Chondrocyte (in vitro differentiated cells): ENCODE measurements around the gene FAM83F. TPM values are rescaled to one million over a fixed set of nuclear protein-coding genes. Genes with fewer than 3 reads are reported as not detected.

ENCODE experiments used
- DNase-seq: peaks from one replicate; pipeline ENCODE4 v3.0.0; 2021; ENCODE audit warnings: mixed read lengths, low spot score
- H3K27ac Mint-ChIP-seq: one replicate; pipeline ENCODE4 v1.8.0; 2021; ENCODE audit warnings: mild to moderate bottlenecking, moderate library complexity, mixed read lengths; ENCODE audit not compliant: unreplicated experiment
- H3K27me3 Mint-ChIP-seq: 2 replicates; pipeline ENCODE4 v1.8.0; 2021; ENCODE audit warnings: low read depth, mixed read lengths
- H3K36me3 Mint-ChIP-seq: 2 replicates; pipeline ENCODE4 v1.8.0; 2021; ENCODE audit warnings: low read depth, mixed read lengths
- H3K4me1 Mint-ChIP-seq: 2 replicates; pipeline ENCODE4 v1.8.0; 2021; ENCODE audit warnings: low read depth, mild to moderate bottlenecking, mixed read lengths
- H3K4me3 Mint-ChIP-seq: one replicate; pipeline ENCODE4 v1.8.0; 2021; ENCODE audit warnings: mild to moderate bottlenecking, moderate library complexity, mixed read lengths; ENCODE audit not compliant: unreplicated experiment
- H3K9me3 Mint-ChIP-seq: 2 replicates; pipeline ENCODE4 v1.8.0; 2021; ENCODE audit warnings: low read depth, mixed read lengths
- CTCF ChIP-seq: fragments of 200-600 bp; sonication (generic); IDR thresholded peaks from 2 replicates; pipeline ENCODE4 v1.5.0; 2021; ENCODE audit warnings: antibody characterized with exemption, mild to moderate bottlenecking, moderate library complexity
- total RNA-seq: library from RNA; stranded (reverse); gene quantifications from 3 replicates; pipeline ENCODE4 v1.2.1, GENCODE V29; 2021

The FAM83F gene
- total RNA-seq, 1 donor from 2014 or later: 0.22 TPM

- Mint-ChIP-seq H3K4me3 (no peak overlapping the region), H3K27me3 (no peaks in the 10 kb centered on the region), H3K27ac (no peak overlapping the region), H3K36me3 (no peaks in the 10 kb centered on the region), H3K9me3 (no peaks in the 10 kb centered on the region), H3K4me1 (no peaks in the 10 kb centered on the region)
- no peak for TF ChIP-seq CTCF
- no peak for DNase-seq
Observed at GRCh38 chr22:40083794-40084193, 89.0 kb downstream of the FAM83F start.

DNA sequence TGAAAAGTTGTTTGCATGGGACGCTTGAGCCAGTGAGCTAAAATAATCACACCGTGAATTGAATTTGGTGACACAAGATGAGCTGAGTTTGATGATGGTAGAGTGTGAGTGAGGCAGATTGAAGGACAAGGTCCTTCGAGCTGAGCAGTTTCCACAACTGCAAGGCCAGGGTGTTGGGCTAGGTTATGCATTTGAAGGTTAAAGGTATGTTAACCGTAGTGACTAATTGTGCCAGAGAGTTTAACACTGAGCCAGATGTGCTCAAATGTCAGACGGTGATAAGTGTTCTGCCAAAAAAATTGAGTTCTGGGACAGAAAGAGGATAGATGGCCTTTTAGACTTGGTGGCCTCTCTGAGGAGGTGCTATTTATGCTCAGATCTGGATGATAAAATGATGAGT lies 89.5 kb downstream of the FAM83F start:
- TF ChIP-seq CTCF: no peak
- H3K27me3 Mint-ChIP-seq: no peaks in the 10 kb centered on the region
- DNase-seq: no peak
- H3K4me1 Mint-ChIP-seq: no peaks in the 10 kb centered on the region
- H3K9me3 Mint-ChIP-seq: no peaks in the 10 kb centered on the region
- H3K27ac Mint-ChIP-seq: no peak overlapping the region
- no peaks in the 10 kb centered on the region for H3K36me3 Mint-ChIP-seq
- no peak overlapping the region for H3K4me3 Mint-ChIP-seq

GRCh38 chr22:40088818-40089217 lies 94.1 kb downstream of the FAM83F start:
- H3K36me3 Mint-ChIP-seq: peaks cover 2% of the 10 kb centered on the region
- H3K27ac Mint-ChIP-seq: no peak overlapping the region
- no peak overlapping the region for H3K4me3 Mint-ChIP-seq
- TF ChIP-seq CTCF: no peak
- no peaks in the 10 kb centered on the region for H3K9me3 Mint-ChIP-seq
- H3K4me1 Mint-ChIP-seq: no peaks in the 10 kb centered on the region
- no peak for DNase-seq
- no peaks in the 10 kb centered on the region for H3K27me3 Mint-ChIP-seq

Other genes starting within 250 kb of the FAM83F start
- gene ENTHD1, start 101.2 kb upstream of the FAM83F start, total RNA-seq: not detected in 3 replicates
- 0.24 TPM in 1 of 3 replicates, not detected in the others for gene GRAP2, start 93.9 kb upstream of the FAM83F start, total RNA-seq
- gene TMA7B, start 34.6 kb upstream of the FAM83F start, total RNA-seq: not detected in 3 replicates
- 30.9 to 42.8 TPM (median 35.0 TPM) in 3 replicates for gene TNRC6B, start 183.0 kb downstream of the FAM83F start, total RNA-seq